Right lobe of liver (tissue), 4 donors: Measurements from ENCODE around the gene ADCY5.

Source experiments
- CTCF ChIP-seq, 4 donors: fragments of 200-600 bp in 3 of 4; fragments of 450-650 bp in 1 of 4; IDR thresholded peaks; one replicate each; pipeline versions ENCODE4 v1.5.1 to v1.8.0; 2016 to 2022; ENCODE audit warnings: antibody characterized with exemption in 4 of 4, mild to moderate bottlenecking in 2 of 4
- POLR2A ChIP-seq: fragments of 450-650 bp; IDR thresholded peaks from one replicate; pipeline ENCODE4 v1.6.1; 2017; ENCODE audit warnings: antibody characterized with exemption, mild to moderate bottlenecking
- donor health status: DM: no; HTN: no; CAD: no.
- donor health status: DM: no; HTN: no; CAD: no.
- donor health status: DM: no; HTN: yes; CAD: no.

GRCh38 chr3:123262226-123262625, 186.7 kb downstream of the ADCY5 start:
- no peak for TF ChIP-seq CTCF (IDR thresholded peaks at IDR 0.05)
- TF ChIP-seq POLR2A: no peak
